OCI-LY7 (cell line): ENCODE measurements around the gene GTF2I. TPM values are rescaled to one million over a fixed set of nuclear protein-coding genes. Genes with fewer than 3 reads are reported as not detected.

Source experiments
- BruUV-seq: library from RNA; stranded (reverse); fragments of 400-500 nt; replicated peaks from 2 replicates; lab custom pipeline; 2021; lab: Mats Ljungman, UMichigan
- CTCF ChIA-PET: fragments of 300-600 bp; sonication (Branson Sonifier 250); formaldehyde crosslinking; loops from one replicate; lab custom pipeline; 2022; ENCODE audit warnings: antibody characterized with exemption; ENCODE audit not compliant: unreplicated experiment; lab: Charles Lee
- POLR2A ChIA-PET: fragments of 300-600 bp; sonication (Branson Sonifier 250); formaldehyde crosslinking; loops from one replicate; lab custom pipeline; 2022; ENCODE audit warnings: antibody characterized with exemption; lab: Charles Lee
- DNase-seq: peaks from one replicate; pipeline ENCODE4 v3.0.0-alpha.2; 2015; ENCODE audit warnings: low spot score
- H2AFZ ChIP-seq: fragments of 200-600 bp; sonication (generic), shearing (Covaris generic); 2 replicates; pipeline ENCODE4 v1.6.1; 2014; ENCODE audit warnings: mild to moderate bottlenecking, antibody characterized with exemption, low read length, moderate library complexity
- H3K27ac ChIP-seq: fragments of 200-600 bp; sonication (generic); 2 replicates; pipeline ENCODE4 v1.5.1; 2014; ENCODE audit warnings: mixed run types, low read depth, mild to moderate bottlenecking, moderate library complexity, low read length, inconsistent platforms; ENCODE audit not compliant: poor library complexity, severe bottlenecking
- H3K36me3 ChIP-seq: fragments of 200-600 bp; sonication (generic); 2 replicates; pipeline ENCODE4 v1.6.1; 2014; ENCODE audit warnings: mild to moderate bottlenecking, antibody characterized with exemption, low read length, moderate library complexity, mixed read lengths; ENCODE audit not compliant: insufficient read depth
- H3K4me1 ChIP-seq: fragments of 200-600 bp; sonication (generic); 2 replicates; pipeline ENCODE4 v1.5.1; 2014; ENCODE audit warnings: mild to moderate bottlenecking, low read length; ENCODE audit not compliant: insufficient read depth, poor library complexity, severe bottlenecking
- H3K4me2 ChIP-seq: fragments of 200-600 bp; sonication (generic); 2 replicates; pipeline ENCODE4 v1.6.1; 2014; ENCODE audit warnings: mild to moderate bottlenecking, low read length
- H3K4me3 ChIP-seq: fragments of 200-600 bp; sonication (generic); 2 replicates; pipeline ENCODE4 v1.5.1; 2014; ENCODE audit warnings: mild to moderate bottlenecking, low read depth, low read length; ENCODE audit not compliant: poor library complexity, severe bottlenecking
- H3K79me2 ChIP-seq: fragments of 200-600 bp; sonication (generic); 2 replicates; pipeline ENCODE4 v1.6.1; 2016; ENCODE audit warnings: low read depth, mild to moderate bottlenecking, low read length, moderate library complexity, mixed read lengths; ENCODE audit not compliant: insufficient read depth
- H3K9me2 ChIP-seq: fragments of 200-600 bp; sonication (generic); 2 replicates; pipeline ENCODE4 v1.6.1; 2016; ENCODE audit warnings: mild to moderate bottlenecking, low read length, mixed read lengths; ENCODE audit not compliant: insufficient read depth
- H3K9me3 ChIP-seq: fragments of 200-600 bp; sonication (generic); 2 replicates; pipeline ENCODE4 v1.6.1; 2014; ENCODE audit warnings: mild to moderate bottlenecking, mixed run types, low read length, mixed read lengths
- H4K20me1 ChIP-seq: fragments of 200-600 bp; sonication (generic); 2 replicates; pipeline ENCODE4 v1.6.1; 2014; ENCODE audit warnings: mild to moderate bottlenecking, antibody characterized with exemption, low read length, moderate library complexity, mixed read lengths; ENCODE audit not compliant: insufficient read depth
- EZH2phosphoT487 ChIP-seq: fragments of 200-600 bp; sonication (generic); IDR thresholded peaks from 2 replicates; pipeline ENCODE4 v1.6.1; 2018; ENCODE audit warnings: low read depth, borderline replicate concordance, mild to moderate bottlenecking, mixed run types, antibody characterized with exemption, low read length, moderate library complexity, mixed read lengths
- intact Hi-C: fragments of 100-400 bp; cut with micrococcal nuclease; formaldehyde crosslinking; loops from one replicate; pipeline ENCODE4 v1.10.0; 2022; ENCODE audit not compliant: unreplicated experiment
- total RNA-seq, 2 experiments: library from RNA; depleted of rRNA in 1 of 2; stranded (reverse); fragments of >200 nt in 1 of 2; shearing (Covaris generic) in 1 of 2; gene quantifications; 2 replicates each; pipeline ENCODE4 v1.2.3, GENCODE V29; 2014 to 2022
- TF ChIP-seq, protein P1 (sequence below): fragments of 200-600 bp; sonication (generic); conservative IDR thresholded peaks from 2 replicates; pipeline ENCODE4 v1.5.1; 2014; ENCODE audit warnings: mild to moderate bottlenecking, antibody characterized with exemption, low read length, moderate library complexity, mixed read lengths

GTF2I gene
- total RNA-seq, 2 experiments from 2014 or later = 188 to 269 TPM

DNA sequence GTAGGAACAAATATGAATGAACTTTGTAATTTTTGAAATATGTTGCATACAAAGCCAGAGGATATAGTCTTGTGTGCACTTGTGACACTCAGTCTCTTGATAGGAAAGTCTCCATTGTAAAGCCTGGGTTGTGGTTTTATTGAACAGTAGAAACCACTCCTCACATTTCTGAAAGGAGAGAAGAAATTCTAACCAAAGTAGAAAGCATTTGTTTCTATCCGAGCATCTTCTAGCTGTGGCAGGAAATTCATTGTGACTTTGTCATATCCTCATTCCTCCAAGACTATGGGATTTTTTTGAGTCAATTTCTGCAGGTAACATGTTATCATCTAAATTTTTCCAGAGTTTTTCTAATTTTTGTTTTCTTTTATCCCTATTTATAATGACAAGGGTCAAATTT, 60.8 kb downstream of the GTF2I start:
- no peaks in the 10 kb centered on the region for H4K20me1 ChIP-seq
- no TSS peak for BruUV-seq
- H3K9me3 ChIP-seq = peaks cover 4% of the 10 kb centered on the region; the same call in 1 of the 2 replicates
- H3K9me2 ChIP-seq = no peaks in the 10 kb centered on the region
- DNase-seq = no peak
- no peak overlapping the region for H3K4me3 ChIP-seq
- H3K36me3 ChIP-seq = peaks cover 91% of the 10 kb centered on the region
- no peaks in the 10 kb centered on the region for H3K79me2 ChIP-seq
- intact Hi-C loops = loop anchor here (10.0 kb wide), 2 partner anchors 54 to 104 kb away; no protein-coding TSS in a partner anchor
- ChIA-PET POLR2A (no interaction called here), CTCF (no interaction called here)
- no peak overlapping the region for H3K4me2 ChIP-seq
- TF ChIP-seq EZH2phosphoT487 = no peak
- TF ChIP-seq, protein P1, sequence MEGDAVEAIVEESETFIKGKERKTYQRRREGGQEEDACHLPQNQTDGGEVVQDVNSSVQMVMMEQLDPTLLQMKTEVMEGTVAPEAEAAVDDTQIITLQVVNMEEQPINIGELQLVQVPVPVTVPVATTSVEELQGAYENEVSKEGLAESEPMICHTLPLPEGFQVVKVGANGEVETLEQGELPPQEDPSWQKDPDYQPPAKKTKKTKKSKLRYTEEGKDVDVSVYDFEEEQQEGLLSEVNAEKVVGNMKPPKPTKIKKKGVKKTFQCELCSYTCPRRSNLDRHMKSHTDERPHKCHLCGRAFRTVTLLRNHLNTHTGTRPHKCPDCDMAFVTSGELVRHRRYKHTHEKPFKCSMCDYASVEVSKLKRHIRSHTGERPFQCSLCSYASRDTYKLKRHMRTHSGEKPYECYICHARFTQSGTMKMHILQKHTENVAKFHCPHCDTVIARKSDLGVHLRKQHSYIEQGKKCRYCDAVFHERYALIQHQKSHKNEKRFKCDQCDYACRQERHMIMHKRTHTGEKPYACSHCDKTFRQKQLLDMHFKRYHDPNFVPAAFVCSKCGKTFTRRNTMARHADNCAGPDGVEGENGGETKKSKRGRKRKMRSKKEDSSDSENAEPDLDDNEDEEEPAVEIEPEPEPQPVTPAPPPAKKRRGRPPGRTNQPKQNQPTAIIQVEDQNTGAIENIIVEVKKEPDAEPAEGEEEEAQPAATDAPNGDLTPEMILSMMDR = no peak
- H3K27ac ChIP-seq = no peak overlapping the region
- no peak overlapping the region for H2AFZ ChIP-seq
- no peaks in the 10 kb centered on the region for H3K4me1 ChIP-seq

DNA sequence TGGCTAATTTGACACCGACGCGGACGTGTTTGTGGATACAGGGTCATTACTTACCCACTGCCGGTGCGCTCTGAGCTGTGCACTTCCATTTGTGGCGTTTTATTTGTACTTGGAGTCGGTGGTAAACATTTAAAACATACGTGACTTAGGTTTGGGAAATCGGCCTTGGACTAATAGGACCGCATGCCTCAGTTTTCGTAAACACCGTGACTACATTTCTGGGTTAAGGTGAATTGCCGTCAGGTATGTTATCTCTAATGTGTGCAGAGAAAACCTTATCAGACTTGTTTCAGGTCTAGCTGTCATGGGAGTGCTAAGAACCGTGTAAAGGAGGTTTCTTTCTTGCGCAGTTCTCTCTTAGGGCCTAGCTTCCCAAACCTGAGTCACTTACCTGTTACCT, 64.6 kb downstream of the GTF2I start:
- H3K4me3 ChIP-seq = no peak overlapping the region
- H2AFZ ChIP-seq = no peak overlapping the region
- ChIA-PET CTCF (no interaction called here), POLR2A (interaction anchor here (0.5 kb wide), 1 partner anchor 256 kb away, joined by 3 read pairs; no protein-coding TSS in a partner anchor)
- H3K36me3 ChIP-seq = peaks cover 75% of the 10 kb centered on the region
- no peaks in the 10 kb centered on the region for H3K4me1 ChIP-seq
- no peaks in the 10 kb centered on the region for H3K9me3 ChIP-seq
- BruUV-seq = no TSS peak
- no peak overlapping the region for H3K4me2 ChIP-seq
- no peaks in the 10 kb centered on the region for H3K79me2 ChIP-seq
- TF ChIP-seq, protein P1 = no peak
- TF ChIP-seq EZH2phosphoT487 = no peak
- no peak overlapping the region for H3K27ac ChIP-seq
- H4K20me1 ChIP-seq = no peaks in the 10 kb centered on the region
- H3K9me2 ChIP-seq = no peaks in the 10 kb centered on the region
- intact Hi-C loops = no loop called here
- no peak for DNase-seq

DNA sequence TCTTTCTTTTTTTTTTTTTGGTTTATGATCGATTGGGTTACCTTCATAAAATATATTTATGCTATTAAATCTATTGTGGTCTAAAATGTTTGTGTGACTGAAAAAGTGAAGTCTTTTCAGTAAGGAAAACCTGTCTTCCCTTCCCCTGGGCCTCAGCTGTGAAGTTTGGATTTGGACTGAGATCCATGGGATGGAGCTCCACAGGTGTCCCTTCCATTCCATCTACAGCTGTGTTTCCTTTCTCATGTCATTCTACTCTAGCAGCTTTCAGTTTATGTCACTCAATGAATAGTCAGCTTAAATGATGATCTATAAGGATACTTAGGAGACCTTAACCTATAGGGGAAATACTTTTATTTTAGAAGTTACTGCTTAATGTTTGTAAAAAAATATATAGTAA, 68.3 kb downstream of the GTF2I start:
- Histone ChIP-seq H3K4me3 (no peak overlapping the region), H3K79me2 (no peaks in the 10 kb centered on the region), H3K9me3 (no peaks in the 10 kb centered on the region), H4K20me1 (no peaks in the 10 kb centered on the region), H3K4me2 (no peak overlapping the region), H3K4me1 (no peaks in the 10 kb centered on the region), H3K36me3 (peaks cover 51% of the 10 kb centered on the region), H3K27ac (no peak overlapping the region), H3K9me2 (no peaks in the 10 kb centered on the region), H2AFZ (no peak overlapping the region)
- POLR2A ChIA-PET = interaction anchor here (1.0 to 1.4 kb wide), 2 partner anchors 9 to 25 kb away, joined by 3 to 4 read pairs; no protein-coding TSS in a partner anchor
- CTCF ChIA-PET = no interaction called here
- intact Hi-C loops = no loop called here
- no peak for TF ChIP-seq EZH2phosphoT487
- TF ChIP-seq, protein P1 = no peak
- BruUV-seq = no TSS peak
- no peak for DNase-seq
